Cerebellar cortex (tissue), 1 donor: ENCODE data around the gene TMEM233.
A peak's percentile ranks its signal among the peaks of the same experiment; 100 is the strongest.

Source experiments
- DNase-seq: peaks from one replicate; pipeline ENCODE4 v3.0.0-alpha.2; 2015; ENCODE audit warnings: low spot score

The TMEM233 gene

GRCh38 chr12:119593578-119594398 lies at the start of gene TMEM233:
Gene TMEM233, plus strand, starts transcription at chr12:119593774. Its CDS starts 75 bp downstream, at chr12:119593849.
- DNase-seq, result no peak

GRCh38 chr12:119544765-119545625 lies 48.6 kb upstream of the TMEM233 start:
- peak; percentile 76 for DNase-seq

DNA sequence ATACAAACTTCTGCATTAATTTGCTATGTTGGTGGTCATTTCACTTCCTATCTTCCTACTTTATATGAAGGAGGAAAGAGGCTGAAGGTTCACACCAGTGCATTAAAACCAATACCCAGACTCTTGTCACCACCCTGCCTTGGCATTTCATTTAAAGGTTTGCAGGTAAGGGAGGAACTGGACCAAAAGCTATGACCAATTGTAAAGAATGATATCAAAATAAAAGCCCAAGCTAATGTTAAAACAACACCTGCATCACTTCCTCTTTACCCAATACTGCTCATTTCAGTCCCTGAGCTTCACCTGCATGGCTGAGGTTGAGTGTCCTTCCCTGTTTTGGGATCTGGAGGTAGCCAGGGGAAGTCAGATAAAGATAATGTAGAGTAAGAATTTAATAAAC lies 47.2 kb upstream of the TMEM233 start:
- no peak for DNase-seq

DNA sequence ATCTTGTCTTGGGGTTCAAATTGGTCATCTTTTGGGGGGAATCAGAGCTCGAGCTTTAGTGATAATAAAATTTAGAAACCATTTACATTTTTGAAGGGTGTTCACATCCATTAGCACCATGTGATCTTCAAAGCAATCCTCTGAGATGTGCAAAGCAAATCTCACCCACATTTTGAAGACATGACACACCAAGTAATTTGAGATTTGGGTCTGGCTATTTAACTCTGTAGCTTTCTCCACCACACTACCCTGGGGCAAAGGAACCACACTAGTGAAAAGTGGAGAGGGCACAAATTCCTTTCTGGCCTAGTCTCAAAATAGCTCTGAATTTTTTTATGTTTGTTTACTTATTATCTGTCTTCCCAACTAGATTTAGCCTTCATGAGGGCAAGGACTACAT lies 46.6 kb upstream of the TMEM233 start:
- no peak for DNase-seq

- no peak for DNase-seq
Measured at GRCh38 chr12:119556854-119557253, 36.7 kb upstream of the TMEM233 start.

DNA sequence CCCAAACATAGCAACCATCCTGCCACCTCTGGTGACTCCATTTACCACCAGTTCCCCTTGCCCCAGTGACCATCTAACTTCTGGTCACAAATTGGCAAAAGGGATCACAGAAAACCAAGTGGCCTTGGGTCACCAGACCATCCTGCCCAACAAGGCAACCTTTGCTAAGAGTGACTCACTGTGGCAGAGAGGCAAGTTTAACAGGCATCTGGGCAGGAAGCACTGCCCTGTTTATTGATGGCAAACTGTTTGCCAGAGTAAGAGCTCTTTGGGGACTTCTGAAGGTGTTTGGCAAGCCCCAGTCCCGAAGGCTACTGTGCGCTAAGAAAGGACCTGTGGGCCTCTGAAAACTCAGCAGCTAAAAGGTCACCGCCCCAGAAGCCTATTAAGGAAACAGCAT lies 28.2 kb upstream of the TMEM233 start:
- no peak for DNase-seq

GRCh38 chr12:119570771-119571170 lies 22.8 kb upstream of the TMEM233 start:
- no peak for DNase-seq

GRCh38 chr12:119573086-119573485 lies 20.5 kb upstream of the TMEM233 start:
- DNase-seq, result no peak

DNA sequence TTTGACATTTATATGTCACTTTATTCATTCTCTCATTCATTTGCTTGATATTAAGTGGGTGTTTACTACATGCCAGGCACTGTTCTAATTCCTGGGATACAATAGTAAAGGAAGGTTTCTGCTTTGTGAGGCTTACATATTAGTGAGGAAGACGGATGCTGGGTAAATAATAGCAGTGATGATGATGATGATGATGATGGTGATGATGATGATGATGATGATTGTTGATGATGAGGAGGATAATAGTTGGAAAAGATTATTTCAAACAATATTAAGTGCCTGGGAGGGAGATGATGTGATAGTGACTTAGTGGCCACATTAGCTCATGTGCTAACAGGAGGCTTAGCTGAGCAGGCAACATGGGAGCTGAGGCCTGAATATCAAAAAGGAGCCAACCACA lies 19.3 kb upstream of the TMEM233 start:
- no peak for DNase-seq

DNA sequence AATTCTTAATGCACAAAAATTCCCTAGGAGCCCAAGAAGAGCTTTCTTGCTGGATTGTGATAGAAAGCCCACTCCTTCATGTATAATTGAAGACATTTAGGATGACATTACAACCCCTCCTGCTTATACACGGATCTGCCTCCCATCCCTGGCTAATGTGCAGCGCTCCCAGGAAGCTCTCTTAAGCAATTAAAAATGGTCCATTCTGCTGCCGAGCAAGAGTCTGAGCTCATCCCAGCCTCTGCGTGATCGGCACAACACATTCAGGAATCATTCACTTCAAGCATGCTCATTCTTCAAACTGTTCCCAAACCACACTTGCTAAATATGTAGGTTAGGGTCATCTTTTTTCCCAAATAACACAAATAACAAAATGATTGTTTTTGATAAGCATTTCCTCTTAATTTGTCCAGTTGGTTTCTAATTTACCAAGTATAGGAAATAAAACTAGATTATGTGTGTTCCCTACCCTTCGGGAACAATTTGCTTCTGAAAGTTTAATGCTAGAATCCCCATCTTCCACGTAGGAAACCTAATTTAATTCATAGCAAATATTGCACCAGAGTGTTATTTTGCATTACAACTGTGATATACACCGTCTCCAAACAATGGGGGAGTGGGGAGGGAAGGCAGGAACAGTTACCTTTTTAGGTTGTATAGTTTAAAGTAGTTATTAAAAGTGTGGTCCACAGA lies 17.3 kb upstream of the TMEM233 start:
- no peak for DNase-seq

DNA sequence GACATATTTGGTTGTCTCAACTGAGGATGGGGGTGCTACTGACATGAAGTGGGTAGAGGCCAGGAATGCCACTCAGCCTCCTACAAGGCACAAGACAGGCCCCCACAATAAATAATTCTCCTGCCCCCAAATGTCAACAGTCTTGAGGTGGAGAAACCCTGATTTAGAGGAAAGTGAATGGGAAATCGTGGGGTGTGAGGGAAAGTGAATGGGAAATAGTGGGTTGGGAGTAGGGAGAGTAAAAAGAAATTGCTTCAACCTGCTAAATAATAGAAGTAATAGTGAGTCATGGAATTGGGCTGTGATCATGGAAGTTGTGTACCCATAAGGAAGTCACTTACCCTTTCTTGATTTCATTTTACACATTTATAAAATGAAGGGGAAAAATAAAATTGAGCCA lies 16.7 kb upstream of the TMEM233 start:
- DNase-seq, result no peak

GRCh38 chr12:119578112-119578511 lies 15.5 kb upstream of the TMEM233 start:
- DNase-seq, result no peak

DNA sequence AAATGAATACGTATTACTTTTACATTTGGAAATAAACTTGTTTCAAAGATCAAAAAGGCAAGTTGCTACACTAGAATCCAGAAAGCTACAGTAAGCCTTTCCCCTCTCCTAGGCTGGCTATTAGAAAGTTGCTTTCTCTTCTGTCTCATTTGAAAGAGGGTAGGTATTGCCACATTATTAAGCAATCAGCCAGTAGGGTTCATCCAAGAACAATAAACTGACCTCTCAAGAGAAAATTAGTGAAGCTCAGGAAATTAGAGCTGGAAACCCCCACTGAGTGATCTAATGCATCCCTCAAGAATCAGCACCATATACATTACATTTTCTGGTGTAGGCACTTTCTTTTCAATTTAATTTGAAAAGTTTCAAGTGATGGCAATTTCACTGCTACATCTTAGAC lies 4.5 kb upstream of the TMEM233 start:
- DNase-seq, result no peak

- DNase-seq, result no peak
Measured at GRCh38 chr12:119589634-119590033, 3.9 kb upstream of the TMEM233 start.

GRCh38 chr12:119592232-119592631 lies 1.3 kb upstream of the TMEM233 start:
- DNase-seq, result no peak

GRCh38 chr12:119594399-119594730 lies 791 bp downstream of the TMEM233 start:
- DNase-seq, result no peak

- DNase-seq, result no peak
Measured at GRCh38 chr12:119594772-119595445, 1.3 kb downstream of the TMEM233 start.

DNA sequence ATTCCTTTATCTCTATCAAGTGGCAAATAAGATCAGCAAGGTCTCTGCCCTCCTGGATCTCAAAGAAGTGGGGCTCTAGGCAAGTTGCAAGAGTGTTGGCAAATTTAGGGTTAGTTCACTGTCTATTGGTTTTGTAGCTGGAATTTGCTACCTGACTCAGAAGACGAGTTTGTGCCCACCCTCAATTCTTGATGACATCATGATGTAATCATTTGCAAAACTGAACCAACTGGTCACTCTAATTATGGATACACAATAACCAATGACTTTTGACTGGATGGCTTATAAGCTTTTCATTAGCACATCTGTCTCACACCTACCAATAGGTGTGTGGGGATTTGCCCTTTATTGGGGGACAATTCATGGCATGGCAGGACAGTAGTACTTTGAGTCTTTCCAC lies 4.6 kb downstream of the TMEM233 start:
- no peak for DNase-seq

DNA sequence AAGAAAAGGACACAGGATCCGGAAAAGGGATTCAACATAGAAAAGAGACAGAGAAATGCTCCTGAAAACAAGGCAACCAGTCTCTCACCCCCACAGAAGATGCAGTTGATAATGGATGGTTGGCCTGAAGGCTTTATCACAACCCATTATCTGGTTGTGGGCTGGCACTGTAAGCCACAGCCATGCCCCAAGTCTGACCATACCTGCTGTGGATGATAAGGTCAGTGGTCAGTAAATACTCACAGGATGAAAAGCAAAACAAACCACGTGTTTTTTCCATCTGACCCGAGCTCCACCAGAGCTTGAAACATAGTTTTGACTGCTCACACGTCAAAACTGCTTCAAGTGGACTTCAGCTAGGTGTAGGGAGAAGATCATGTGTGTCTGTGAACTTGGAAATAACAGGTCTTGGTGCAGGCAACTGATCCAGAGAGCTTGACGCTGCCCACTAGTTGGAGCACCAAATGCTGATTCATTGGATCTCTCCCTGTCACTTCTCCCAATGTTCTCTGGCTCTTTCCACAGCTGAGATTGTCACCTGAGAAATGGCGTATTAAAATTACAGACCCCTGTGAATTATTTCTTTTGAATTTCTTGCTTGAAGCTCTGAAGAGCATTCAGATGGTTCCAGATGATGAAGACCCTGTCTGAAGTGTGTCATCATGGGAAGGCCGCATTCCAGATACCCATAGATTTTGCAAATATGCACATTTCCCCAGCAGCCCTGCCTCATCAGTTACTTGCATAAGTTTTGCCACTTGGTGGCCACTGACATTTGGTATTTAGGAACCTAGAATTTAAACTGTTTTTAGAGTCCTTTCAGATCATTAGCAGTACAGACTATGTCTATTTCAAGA lies 8.5 kb downstream of the TMEM233 start:
- no peak for DNase-seq

DNA sequence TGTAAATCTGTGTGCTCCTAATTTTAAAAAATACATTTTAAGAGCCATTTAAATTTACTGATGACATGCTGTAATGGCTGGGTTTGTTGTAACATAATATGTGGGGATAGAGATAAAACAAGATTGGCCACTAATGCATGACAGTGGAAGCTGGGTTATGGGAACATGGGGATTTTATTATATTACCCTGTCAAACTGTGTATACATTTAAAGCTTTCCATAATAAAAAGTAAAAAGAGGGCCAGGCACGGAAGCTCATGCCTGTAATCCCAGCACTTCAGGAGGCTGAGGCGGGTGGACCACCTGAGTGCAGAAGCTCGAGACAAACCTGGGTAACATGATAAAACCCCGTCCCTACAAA lies 9.1 kb downstream of the TMEM233 start:
- DNase-seq, result no peak

DNA sequence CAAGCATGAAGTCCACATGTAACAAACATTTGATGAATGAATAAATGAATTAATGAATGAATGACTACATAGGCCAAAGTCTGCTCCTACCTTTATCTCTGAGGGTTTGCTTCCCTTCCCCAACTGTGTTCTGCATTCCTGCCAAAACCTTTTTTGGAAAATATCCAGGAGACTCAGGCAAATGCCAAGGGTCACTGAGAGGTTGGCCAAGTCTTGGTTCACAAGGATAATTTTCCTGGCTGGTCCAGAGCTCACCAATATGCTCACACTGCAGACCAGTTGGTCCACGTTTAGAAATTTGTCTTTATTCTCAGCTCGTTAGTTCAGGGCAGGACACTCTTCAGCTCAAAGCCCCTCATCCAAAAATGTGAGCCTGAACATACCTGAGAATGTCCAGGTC lies 10.2 kb downstream of the TMEM233 start:
- no peak for DNase-seq
